OCI-LY1 (cell line): ENCODE data around the gene CEP112.

ENCODE experiments used
- EZH2 ChIP-seq: fragments of 200-600 bp; sonication (generic), shearing (Covaris generic); IDR thresholded peaks from 2 replicates; pipeline ENCODE4 v1.8.0; 2017; ENCODE audit warnings: borderline replicate concordance, mixed run types, mild to moderate bottlenecking, antibody characterized with exemption, low read length, moderate library complexity, mixed read lengths
- TF ChIP-seq, protein P1 (sequence below): fragments of 200-600 bp; sonication (generic), shearing (Covaris generic); IDR thresholded peaks from 2 replicates; pipeline ENCODE4 v1.5.1; 2017; ENCODE audit warnings: mild to moderate bottlenecking, antibody characterized with exemption, low read length, moderate library complexity, mixed read lengths

DNA sequence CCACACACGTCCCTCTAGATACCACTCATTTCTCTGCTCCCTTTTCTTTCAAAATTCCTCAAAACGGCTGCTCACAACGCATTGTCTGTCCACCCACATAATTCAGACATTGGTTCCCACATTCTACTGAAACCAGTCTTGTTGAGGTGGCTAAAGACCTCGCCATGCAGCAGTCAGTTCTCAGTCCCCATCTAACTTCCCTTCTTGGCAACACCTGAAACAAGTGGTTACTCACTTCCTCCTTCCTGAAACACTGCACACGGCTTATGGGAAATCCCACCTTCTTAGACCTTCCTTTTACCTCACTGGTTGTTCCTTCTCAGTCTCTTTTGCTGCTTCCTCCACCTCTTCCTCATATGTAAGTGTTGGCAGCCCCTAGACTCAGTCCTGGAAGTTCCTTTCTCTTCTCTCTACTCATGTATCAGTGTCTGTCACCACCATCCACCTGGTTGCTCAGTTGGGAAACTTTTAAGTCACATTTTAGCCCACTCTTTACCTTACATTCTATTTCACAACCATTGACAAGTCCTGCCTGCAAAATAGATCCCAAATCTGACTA, 277.1 kb downstream of the CEP112 start:
- TF ChIP-seq EZH2: no peak
- TF ChIP-seq, protein P1, sequence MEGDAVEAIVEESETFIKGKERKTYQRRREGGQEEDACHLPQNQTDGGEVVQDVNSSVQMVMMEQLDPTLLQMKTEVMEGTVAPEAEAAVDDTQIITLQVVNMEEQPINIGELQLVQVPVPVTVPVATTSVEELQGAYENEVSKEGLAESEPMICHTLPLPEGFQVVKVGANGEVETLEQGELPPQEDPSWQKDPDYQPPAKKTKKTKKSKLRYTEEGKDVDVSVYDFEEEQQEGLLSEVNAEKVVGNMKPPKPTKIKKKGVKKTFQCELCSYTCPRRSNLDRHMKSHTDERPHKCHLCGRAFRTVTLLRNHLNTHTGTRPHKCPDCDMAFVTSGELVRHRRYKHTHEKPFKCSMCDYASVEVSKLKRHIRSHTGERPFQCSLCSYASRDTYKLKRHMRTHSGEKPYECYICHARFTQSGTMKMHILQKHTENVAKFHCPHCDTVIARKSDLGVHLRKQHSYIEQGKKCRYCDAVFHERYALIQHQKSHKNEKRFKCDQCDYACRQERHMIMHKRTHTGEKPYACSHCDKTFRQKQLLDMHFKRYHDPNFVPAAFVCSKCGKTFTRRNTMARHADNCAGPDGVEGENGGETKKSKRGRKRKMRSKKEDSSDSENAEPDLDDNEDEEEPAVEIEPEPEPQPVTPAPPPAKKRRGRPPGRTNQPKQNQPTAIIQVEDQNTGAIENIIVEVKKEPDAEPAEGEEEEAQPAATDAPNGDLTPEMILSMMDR: no peak
